Purkinje cell (primary cell): ENCODE results near the gene NCOA3. TPM values are rescaled to one million over a fixed set of nuclear protein-coding genes. Genes with fewer than 3 reads are reported as not detected.

ENCODE experiments used
- polyA plus RNA-seq: library from polyadenylated mRNA; unstranded; fragments of >200 nt; fragmentation: Nextera tagmentation; gene quantifications from 2 replicates; pipeline ENCODE4 v1.2.1, GENCODE V29; 2014

NCOA3 gene
- 8.6 and 11.9 TPM in 2 replicates for polyA plus RNA-seq

DNA sequence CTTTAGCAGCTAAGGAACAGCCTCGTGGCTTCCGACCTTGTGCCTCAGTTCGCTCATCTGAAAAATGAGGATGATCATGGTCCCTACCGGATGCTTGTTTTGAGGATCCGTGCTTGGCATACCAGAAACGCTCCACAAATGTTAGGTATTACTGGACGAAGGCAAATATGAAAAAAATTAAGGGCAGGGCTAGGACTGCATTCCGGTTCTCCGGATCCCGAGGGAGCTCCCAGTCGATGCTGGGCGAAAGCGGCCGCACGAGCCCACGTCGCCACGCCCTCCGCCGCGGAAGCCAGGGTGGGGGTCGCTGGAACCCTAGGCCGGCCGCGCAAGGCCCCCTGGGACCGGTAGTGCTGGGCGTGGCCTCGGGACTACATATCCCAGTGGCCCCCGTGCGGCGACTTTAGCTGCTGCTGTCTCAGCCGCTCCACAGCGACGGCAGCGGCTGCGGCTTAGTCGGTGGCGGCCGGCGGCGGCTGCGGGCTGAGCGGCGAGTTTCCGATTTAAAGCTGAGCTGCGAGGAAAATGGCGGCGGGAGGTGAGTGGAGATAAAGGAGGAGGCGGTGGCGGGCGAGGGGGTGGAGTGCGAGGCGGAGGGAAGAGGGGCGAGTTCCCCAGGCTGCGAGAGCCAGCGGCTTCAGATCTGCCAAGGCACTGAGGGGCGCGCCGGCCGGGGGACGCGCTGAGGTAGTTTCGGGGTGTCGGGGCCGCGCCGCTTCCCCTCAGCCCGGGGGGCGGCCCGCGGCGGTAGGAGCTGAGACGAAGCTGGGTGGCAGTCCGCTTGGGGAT lies at the start of gene NCOA3:
Gene NCOA3, plus strand, starts transcription at position 406 of the 789 bp plus-strand sequence. CDS start 120,361 bp downstream, outside the sequence.

Other genes starting within 250 kb of the NCOA3 start
- 40.6 and 50.3 TPM in 2 replicates for gene ZMYND8, start 145.2 kb upstream of the NCOA3 start, polyA plus RNA-seq